ENCODE measurements around the gene GAST. TPM values are rescaled to one million over a fixed set of nuclear protein-coding genes. Genes with fewer than 3 reads are reported as not detected.

GAST gene
- total and polyA plus RNA-seq, 10 of the 15 experiments (the other 5 are each of a cell fraction or from before 2014, with no cell fraction given) = not detected

GRCh38 chr17:41679740-41680425, 32.2 kb upstream of the GAST start:
- SMC1A ChIA-PET (ENCODE audit: uncharacterized antibody, unreplicated experiment) = interaction anchor here (1.0 to 7.5 kb wide), 6 partner anchors 10 to 1076 kb away, joined by 3 to 122 read pairs (median 30); partner anchors contain the start of genes CNP and EIF1

More at GRCh38 chr17:41679740-41680425, 32.2 kb upstream of the GAST start:
- Histone ChIP-seq H3K4me2 (ENCODE audit: control insufficient read depth, insufficient read depth) (no peak overlapping the region; the same call in 1 of the 2 replicates), H3K27me3 (replicated peaks in 1 of 2; ENCODE audit: control insufficient read depth in 2 of 2, insufficient read depth in 2 of 2, low read length in 1 of 2) (no peaks in the 10 kb centered on the region), H3K79me2 (ENCODE audit: control insufficient read depth, insufficient read depth, low read length) (no peaks in the 10 kb centered on the region), H4K20me1 (ENCODE audit: control insufficient read depth, insufficient read depth) (no peaks in the 10 kb centered on the region), H3K4me3 (no peak overlapping the region), H3K9me3 (replicated peaks; ENCODE audit: control insufficient read depth, insufficient read depth, low read length) (no peaks in the 10 kb centered on the region; the same call in 2 of the 3 replicates), H3K9ac (ENCODE audit: control insufficient read depth, insufficient read depth, low read length) (no peak overlapping the region), H3K27ac (ENCODE audit: control insufficient read depth, insufficient read depth) (peak overlapping the region; percentile 88; the same call in 1 of the 2 replicates), H3K36me3 (ENCODE audit: control insufficient read depth in 2 of 2, insufficient read depth in 2 of 2, low read length in 1 of 2) (no peaks in the 10 kb centered on the region), H3K4me1 (ENCODE audit: control insufficient read depth, insufficient read depth, low read length) (peaks cover 7% of the 10 kb centered on the region), H2AFZ (ENCODE audit: control insufficient read depth, low read depth, low read length) (no peak overlapping the region)
- TF ChIP-seq MAX (IDR thresholded peaks at IDR 0.05; ENCODE audit: low read depth, low read length) = no peak
- TF ChIP-seq POLR2AphosphoS2 (IDR thresholded peaks at IDR 0.05; ENCODE audit: low read depth, low read length) = no peak
- no peak for TF ChIP-seq RFX5 (IDR thresholded peaks at IDR 0.05; ENCODE audit: low read depth, low read length)
- no peak for TF ChIP-seq CBFB (IDR thresholded peaks at IDR 0.05; ENCODE audit: low read depth)
- TF ChIP-seq RCOR1 (conservative IDR thresholded peaks at IDR 0.05; ENCODE audit: low read depth, low read length) = no peak
- TF ChIP-seq STAT3 (IDR thresholded peaks at IDR 0.05; ENCODE audit: low read depth, low read length) = no peak
- no peak for TF ChIP-seq BCL11A (IDR thresholded peaks at IDR 0.05; ENCODE audit: low read depth, low read length)
- TF ChIP-seq STAT1 (conservative IDR thresholded peaks at IDR 0.05) = no peak
- no peak for TF ChIP-seq NFYB (IDR thresholded peaks at IDR 0.05; ENCODE audit: insufficient read depth, low read depth, low read length)
- TF ChIP-seq YY1 (IDR thresholded peaks at IDR 0.05; ENCODE audit: low read depth, low read length) = no peak
- no peak for TF ChIP-seq ZNF592 (IDR thresholded peaks at IDR 0.05)
- DNase-seq (ENCODE audit: low read depth, low spot score) = no peak
- CTCF ChIA-PET = interaction anchor here (0.8 to 9.5 kb wide), 7 partner anchors 12 to 1055 kb away, joined by 3 to 265 read pairs (median 12); partner anchors contain the start of genes EIF1 and P3H4
- in situ Hi-C loops (cut with MboI) = loop anchor here (10.0 to 25.0 kb wide), 3 partner anchors 1355 to 1682 kb away; partner anchors contain the start of gene TMEM106A
- FAIRE-seq = no peak
- RAD21 ChIA-PET (ENCODE audit: unreplicated experiment) = interaction anchor here (0.6 to 6.5 kb wide), 7 partner anchors 9 to 25 kb away, joined by 3 to 105 read pairs (median 12); partner anchors contain the start of gene EIF1
- intact Hi-C loops (cut with micrococcal nuclease; ENCODE audit: unreplicated experiment) = loop anchor here (1.0 kb wide), 1 partner anchor 8 kb away; the partner anchor contains the start of gene EIF1
- WGBS (ENCODE audit: insufficient coverage, insufficient replicate concordance, low lambda C conversion rate, missing lambda C conversion rate) = 74% methylated on average over 5 of the region's 5 CpGs
- ATAC-seq = no peak
- no TSS peak for BruUV-seq (replicated peaks)
- POLR2A ChIA-PET = interaction anchor here (0.7 to 7.3 kb wide), 8 partner anchors 10 to 185 kb away, joined by 3 to 177 read pairs (median 4); partner anchors contain the start of genes EIF1, JUP and KLHL11

Measured in GM12878 (cell line).